Stimulated activated CD4-positive, alpha-beta T cell treated with anti-CD3 and anti-CD28 coated beads, Interleukin-2, amount 100 ng/mL, for 24 hours (primary cell): ENCODE results near the gene ABCC3.

Source experiments
- DNase-seq, 2 donors: peaks; one replicate each; pipeline ENCODE4 v3.0.0-alpha.2; 2020

ABCC3 gene

GRCh38 chr17:50645748-50646682 lies 11.3 kb downstream of the ABCC3 start:
- DNase-seq, result no peak

GRCh38 chr17:50647187-50647586 lies 12.5 kb downstream of the ABCC3 start:
- DNase-seq, result no peak

GRCh38 chr17:50649042-50649908 lies 14.6 kb downstream of the ABCC3 start:
- no peak for DNase-seq

- no peak for DNase-seq
Observed at GRCh38 chr17:50651661-50652060, 17.0 kb downstream of the ABCC3 start.

GRCh38 chr17:50653738-50654137 lies 19.1 kb downstream of the ABCC3 start:
- DNase-seq, result no peak

- no peak for DNase-seq
Observed at GRCh38 chr17:50656509-50656908, 21.8 kb downstream of the ABCC3 start.

GRCh38 chr17:50657054-50657453 lies 22.4 kb downstream of the ABCC3 start:
- no peak for DNase-seq

- DNase-seq, result no peak
Observed at GRCh38 chr17:50657627-50658026, 22.9 kb downstream of the ABCC3 start.

- DNase-seq, result no peak
Observed at GRCh38 chr17:50658616-50659015, 23.9 kb downstream of the ABCC3 start.

- no peak for DNase-seq
Observed at GRCh38 chr17:50659179-50659578, 24.5 kb downstream of the ABCC3 start.

- no peak for DNase-seq
Observed at GRCh38 chr17:50660042-50660886, 25.6 kb downstream of the ABCC3 start.

GRCh38 chr17:50660887-50661345 lies 26.2 kb downstream of the ABCC3 start:
- no peak for DNase-seq

- DNase-seq, result no peak
Observed at GRCh38 chr17:50661348-50661747, 26.7 kb downstream of the ABCC3 start.

- DNase-seq, result peak; percentile 19 to 31
Observed at GRCh38 chr17:50661795-50662391, 27.2 kb downstream of the ABCC3 start.

- DNase-seq, result no peak
Observed at GRCh38 chr17:50662632-50663225, 28.0 kb downstream of the ABCC3 start.

GRCh38 chr17:50663812-50664374 lies 29.2 kb downstream of the ABCC3 start:
- DNase-seq, result no peak

- no peak for DNase-seq
Observed at GRCh38 chr17:50664788-50665458, 30.2 kb downstream of the ABCC3 start.

- no peak for DNase-seq
Observed at GRCh38 chr17:50665838-50666237, 31.2 kb downstream of the ABCC3 start.

- DNase-seq, result no peak
Observed at GRCh38 chr17:50666316-50666715, 31.6 kb downstream of the ABCC3 start.

GRCh38 chr17:50667259-50668024 lies 32.8 kb downstream of the ABCC3 start:
- DNase-seq, result no peak
